ENCODE data around the gene CDC42BPB.

Gene CDC42BPB

GRCh38 chr14:102916347-102917055 lies 140.8 kb downstream of the CDC42BPB start:
- Mint-ChIP-seq H3K9me3 (no peaks in the 10 kb centered on the region), H3K27ac (peak overlapping the region; percentile 73), H3K36me3 (peaks cover 44% of the 10 kb centered on the region), H3K4me3 (no peak overlapping the region), H3K4me1 (no peaks in the 10 kb centered on the region)
- DNase-seq (ENCODE audit: low spot score in 2 of 2) (no peak), ATAC-seq (no peak)

GRCh38 chr14:102915292-102916110 lies 141.8 kb downstream of the CDC42BPB start:
- ATAC-seq (no peak), DNase-seq (ENCODE audit: low spot score in 2 of 2) (no peak)
- Mint-ChIP-seq H3K4me3 (no peak overlapping the region), H3K9me3 (no peaks in the 10 kb centered on the region), H3K27ac (peak overlapping the region; percentile 73), H3K4me1 (no peaks in the 10 kb centered on the region), H3K36me3 (peaks cover 54% of the 10 kb centered on the region)

- no peak overlapping the region for H3K27ac Mint-ChIP-seq
- peaks cover 62% of the 10 kb centered on the region for H3K36me3 Mint-ChIP-seq
- ATAC-seq (no peak), DNase-seq (ENCODE audit: low spot score in 2 of 2) (no peak)
- H3K9me3 Mint-ChIP-seq: no peaks in the 10 kb centered on the region
- H3K4me3 Mint-ChIP-seq: no peak overlapping the region
- H3K4me1 Mint-ChIP-seq: no peaks in the 10 kb centered on the region
Measured at GRCh38 chr14:102914474-102915291, 142.7 kb downstream of the CDC42BPB start.

GRCh38 chr14:102913341-102914211 lies 143.8 kb downstream of the CDC42BPB start:
- H3K4me3 Mint-ChIP-seq: no peak overlapping the region
- no peak for DNase-seq (ENCODE audit: low spot score in 2 of 2)
- peak overlapping the region; percentile 16 for H3K27ac Mint-ChIP-seq
- H3K9me3 Mint-ChIP-seq: no peaks in the 10 kb centered on the region
- no peak for ATAC-seq
- peaks cover 72% of the 10 kb centered on the region for H3K36me3 Mint-ChIP-seq
- H3K4me1 Mint-ChIP-seq: no peaks in the 10 kb centered on the region

GRCh38 chr14:102911991-102912761 lies 145.2 kb downstream of the CDC42BPB start:
- no peak for ATAC-seq
- no peak overlapping the region for H3K4me3 Mint-ChIP-seq
- peaks cover 5% of the 10 kb centered on the region for H3K4me1 Mint-ChIP-seq
- peaks cover 86% of the 10 kb centered on the region for H3K36me3 Mint-ChIP-seq
- H3K9me3 Mint-ChIP-seq: no peaks in the 10 kb centered on the region
- peak overlapping the region; percentile 56 for H3K27ac Mint-ChIP-seq
- no peak for DNase-seq (ENCODE audit: low spot score in 2 of 2)

GRCh38 chr14:102911541-102911951 lies 145.8 kb downstream of the CDC42BPB start:
- Mint-ChIP-seq H3K36me3 (peaks cover 86% of the 10 kb centered on the region), H3K4me3 (no peak overlapping the region), H3K4me1 (peaks cover 5% of the 10 kb centered on the region), H3K9me3 (no peaks in the 10 kb centered on the region), H3K27ac (peak overlapping the region; percentile 52)
- DNase-seq (ENCODE audit: low spot score in 2 of 2) (no peak), ATAC-seq (no peak)

- ATAC-seq (no peak), DNase-seq (ENCODE audit: low spot score in 2 of 2) (no peak)
- H3K4me1 Mint-ChIP-seq: peaks cover 5% of the 10 kb centered on the region
- H3K9me3 Mint-ChIP-seq: no peaks in the 10 kb centered on the region
- peaks cover 86% of the 10 kb centered on the region for H3K36me3 Mint-ChIP-seq
- no peak overlapping the region for H3K4me3 Mint-ChIP-seq
- H3K27ac Mint-ChIP-seq: peak overlapping the region; percentile 52
Measured at GRCh38 chr14:102910442-102910841, 146.9 kb downstream of the CDC42BPB start.

- H3K4me1 Mint-ChIP-seq: peaks cover 5% of the 10 kb centered on the region
- H3K9me3 Mint-ChIP-seq: no peaks in the 10 kb centered on the region
- ATAC-seq (no peak), DNase-seq (ENCODE audit: low spot score in 2 of 2) (no peak)
- H3K36me3 Mint-ChIP-seq: peaks cover 86% of the 10 kb centered on the region
- no peak overlapping the region for H3K4me3 Mint-ChIP-seq
- peak overlapping the region; percentile 52 for H3K27ac Mint-ChIP-seq
Measured at GRCh38 chr14:102909911-102910310, 147.4 kb downstream of the CDC42BPB start.

GRCh38 chr14:102909462-102909861 lies 147.9 kb downstream of the CDC42BPB start:
- ATAC-seq (no peak), DNase-seq (ENCODE audit: low spot score in 2 of 2) (no peak)
- Mint-ChIP-seq H3K9me3 (no peaks in the 10 kb centered on the region), H3K4me1 (peaks cover 5% of the 10 kb centered on the region), H3K27ac (peak overlapping the region; percentile 52), H3K4me3 (no peak overlapping the region), H3K36me3 (peaks cover 89% of the 10 kb centered on the region)

- Mint-ChIP-seq H3K36me3 (peaks cover 93% of the 10 kb centered on the region), H3K4me3 (no peak overlapping the region), H3K4me1 (peaks cover 5% of the 10 kb centered on the region), H3K9me3 (no peaks in the 10 kb centered on the region), H3K27ac (peak overlapping the region; percentile 71)
- DNase-seq (ENCODE audit: low spot score in 2 of 2) (no peak), ATAC-seq (no peak)
Measured at GRCh38 chr14:102908766-102909455, 148.4 kb downstream of the CDC42BPB start.

GRCh38 chr14:102907980-102908730 lies 149.2 kb downstream of the CDC42BPB start:
- Mint-ChIP-seq H3K4me3 (no peak overlapping the region), H3K4me1 (peaks cover 13% of the 10 kb centered on the region), H3K27ac (peak overlapping the region; percentile 71), H3K36me3 (peaks cover 95% of the 10 kb centered on the region), H3K9me3 (no peaks in the 10 kb centered on the region)
- no peak for DNase-seq (ENCODE audit: low spot score in 2 of 2)
- no peak for ATAC-seq

GRCh38 chr14:102907303-102907844 lies 150.0 kb downstream of the CDC42BPB start:
- Mint-ChIP-seq H3K9me3 (no peaks in the 10 kb centered on the region), H3K4me3 (no peak overlapping the region), H3K36me3 (peaks cover 95% of the 10 kb centered on the region), H3K4me1 (peaks cover 20% of the 10 kb centered on the region), H3K27ac (peak overlapping the region; percentile 71)
- DNase-seq (ENCODE audit: low spot score in 2 of 2) (no peak), ATAC-seq (no peak)

Measured in stimulated activated effector memory CD8-positive, alpha-beta T cell treated with anti-CD3 and anti-CD28 coated beads, Interleukin-12 subunit alpha, Interleukin-12 subunit beta, amount 100 ng/mL, for 72 hours (primary cell).